Uterine smooth muscle cell (primary cell): ENCODE results near the gene GPATCH11. TPM values are rescaled to one million over a fixed set of nuclear protein-coding genes. Genes with fewer than 3 reads are reported as not detected.

ENCODE experiments used
- total RNA-seq: library from RNA; depleted of rRNA; stranded (reverse); fragments of >200 nt; gene quantifications from 2 replicates; pipeline ENCODE4 v1.2.3, GENCODE V29; 2014

GPATCH11 gene
- total RNA-seq = 7.6 and 12.9 TPM in 2 replicates

GRCh38 chr2:37083873-37084794 lies at the start of gene GPATCH11, which contains the start of gene HEATR5B:
Gene GPATCH11 (plus strand): TSS chr2:37084518. CDS start chr2:37088382, 3,864 bp downstream.
Gene HEATR5B (minus strand): TSS chr2:37084372. CDS start chr2:37083414, 958 bp downstream.

Other genes with a start within 250 kb of the GPATCH11 start
- gene STRN, start 118.0 kb upstream of the GPATCH11 start, total RNA-seq = 17.4 and 17.7 TPM in 2 replicates
- gene HEATR5B, start 146 bp upstream of the GPATCH11 start, total RNA-seq = 24.1 and 26.8 TPM in 2 replicates
- gene EIF2AK2, start 72.5 kb downstream of the GPATCH11 start, total RNA-seq = 45.1 and 51.0 TPM in 2 replicates
- gene SULT6B1, start 104.2 kb downstream of the GPATCH11 start, total RNA-seq = not detected in 2 replicates
- 15.6 and 17.9 TPM in 2 replicates for gene CEBPZOS, start 112.0 kb downstream of the GPATCH11 start, total RNA-seq
- gene CEBPZ, start 147.1 kb downstream of the GPATCH11 start, total RNA-seq = 59.6 and 81.5 TPM in 2 replicates
- gene NDUFAF7, start 147.1 kb downstream of the GPATCH11 start, total RNA-seq = 20.4 and 20.7 TPM in 2 replicates
- gene PRKD3, start 240.3 kb downstream of the GPATCH11 start, total RNA-seq = 72.6 and 80.0 TPM in 2 replicates